HepG2 (cell line): ENCODE data around the gene HCFC1. TPM values are rescaled to one million over a fixed set of nuclear protein-coding genes. Genes with fewer than 3 reads are reported as not detected.

ENCODE experiments used
- AGO2 ChIP-seq: fragments of 200-400 bp; formaldehyde crosslinking; optimal IDR thresholded peaks from 2 replicates; pipeline ENCODE3; 2017; ENCODE audit warnings: mild to moderate bottlenecking, low read depth, low read length, moderate library complexity
- MTF1 ChIP-seq: sonication (generic); formaldehyde crosslinking; IDR thresholded peaks from 2 replicates; pipeline ENCODE4 v1.5.0; 2020; ENCODE audit warnings: missing genetic modification reagents
- MYC ChIP-seq: sonication (generic); formaldehyde crosslinking; IDR thresholded peaks from 2 replicates; pipeline ENCODE4 v1.9.0; 2021; ENCODE audit warnings: missing genetic modification reagents, borderline replicate concordance
- NKX3-1 ChIP-seq: sonication (generic); formaldehyde crosslinking; IDR thresholded peaks from 2 replicates; pipeline ENCODE4 v1.5.0; 2020; ENCODE audit warnings: missing genetic modification reagents
- PHF8 ChIP-seq: sonication (generic); formaldehyde crosslinking; IDR thresholded peaks from 2 replicates; pipeline ENCODE4 v1.5.0; 2020; ENCODE audit warnings: missing genetic modification reagents
- YEATS4 ChIP-seq: sonication (generic); formaldehyde crosslinking; IDR thresholded peaks from 2 replicates; pipeline ENCODE4 v1.4.0; 2020; ENCODE audit warnings: missing genetic modification reagents, borderline replicate concordance
- YY1 ChIP-seq: IDR thresholded peaks from 2 replicates; pipeline ENCODE4 v1.6.1; 2011; ENCODE audit warnings: low read length, low read depth, moderate library complexity, mild to moderate bottlenecking; ENCODE audit not compliant: insufficient read depth, insufficient replicate concordance
- ZBTB20 ChIP-seq: sonication (generic); formaldehyde crosslinking; IDR thresholded peaks from 2 replicates; pipeline ENCODE4 v1.8.1; 2023; ENCODE audit warnings: missing genetic modification reagents, low read depth, mild to moderate bottlenecking, borderline replicate concordance
- ZNF30 ChIP-seq: sonication (generic); formaldehyde crosslinking; IDR thresholded peaks from 2 replicates; pipeline ENCODE4 v1.5.0; 2020; ENCODE audit warnings: mild to moderate bottlenecking, missing genetic modification reagents
- ZNF841 ChIP-seq: sonication (generic); formaldehyde crosslinking; IDR thresholded peaks from 2 replicates; pipeline ENCODE4 v1.8.1; 2023; ENCODE audit warnings: missing genetic modification reagents, borderline replicate concordance
- ZSCAN21 ChIP-seq: sonication (generic); formaldehyde crosslinking; IDR thresholded peaks from 2 replicates; pipeline ENCODE4 v1.8.0; 2022; ENCODE audit warnings: mild to moderate bottlenecking, missing genetic modification reagents, moderate library complexity, borderline replicate concordance
- polyA plus RNA-seq, 8 experiments: library from polyadenylated mRNA; depleted of rRNA in 3 of 8; stranded (reverse) in 7 of 8; unstranded in 1 of 8; fragments of >200 nt; fragmentation: Illumina TruSeq in 4 of 8; extraction: Trizol in 4 of 8; gene quantifications; 2 replicates each; pipeline versions ENCODE4 v1.2.1 to v1.2.3, GENCODE V29; 2011 to 2016; ENCODE audit warnings: low read depth in 4 of 8, missing spikeins in 1 of 8, mixed read lengths in 1 of 8; ENCODE audit not compliant: insufficient read depth in 1 of 8
- total RNA-seq, 5 experiments: library from RNA; depleted of rRNA; stranded (reverse); fragments of >200 nt; fragmentation: Illumina TruSeq; extraction: Trizol; gene quantifications; 2 replicates each; pipeline ENCODE4 v1.2.3, GENCODE V29; 2016; ENCODE audit warnings: low read depth in 1 of 5
- TF ChIP-seq, protein P1 (sequence below): sonication (generic); formaldehyde crosslinking; IDR thresholded peaks from 2 replicates; pipeline ENCODE4 v1.4.0; 2020; ENCODE audit warnings: mild to moderate bottlenecking, missing genetic modification reagents
- TF ChIP-seq, protein P2 (sequence below): IDR thresholded peaks from 2 replicates; pipeline ENCODE4 v1.6.1; 2016; ENCODE audit warnings: low read depth, control low read depth
- TF ChIP-seq, protein P3 (sequence below): sonication (generic); formaldehyde crosslinking; IDR thresholded peaks from 2 replicates; pipeline ENCODE4 v1.4.0; 2020; ENCODE audit warnings: mild to moderate bottlenecking, missing genetic modification reagents
- TF ChIP-seq, protein P4 (sequence below): sonication (generic); formaldehyde crosslinking; IDR thresholded peaks from 2 replicates; pipeline ENCODE4 v1.4.0; 2020; ENCODE audit warnings: missing genetic modification reagents, borderline replicate concordance
- TF ChIP-seq, protein P5 (sequence below): sonication (generic); formaldehyde crosslinking; conservative IDR thresholded peaks from 2 replicates; pipeline ENCODE4 v1.8.1; 2023; ENCODE audit warnings: missing genetic modification reagents

The HCFC1 gene
- total and polyA plus RNA-seq, 2 of the 13 experiments (the other 11 are each of a cell fraction or from before 2014, with no cell fraction given) = 5.8 to 17.8 TPM

DNA sequence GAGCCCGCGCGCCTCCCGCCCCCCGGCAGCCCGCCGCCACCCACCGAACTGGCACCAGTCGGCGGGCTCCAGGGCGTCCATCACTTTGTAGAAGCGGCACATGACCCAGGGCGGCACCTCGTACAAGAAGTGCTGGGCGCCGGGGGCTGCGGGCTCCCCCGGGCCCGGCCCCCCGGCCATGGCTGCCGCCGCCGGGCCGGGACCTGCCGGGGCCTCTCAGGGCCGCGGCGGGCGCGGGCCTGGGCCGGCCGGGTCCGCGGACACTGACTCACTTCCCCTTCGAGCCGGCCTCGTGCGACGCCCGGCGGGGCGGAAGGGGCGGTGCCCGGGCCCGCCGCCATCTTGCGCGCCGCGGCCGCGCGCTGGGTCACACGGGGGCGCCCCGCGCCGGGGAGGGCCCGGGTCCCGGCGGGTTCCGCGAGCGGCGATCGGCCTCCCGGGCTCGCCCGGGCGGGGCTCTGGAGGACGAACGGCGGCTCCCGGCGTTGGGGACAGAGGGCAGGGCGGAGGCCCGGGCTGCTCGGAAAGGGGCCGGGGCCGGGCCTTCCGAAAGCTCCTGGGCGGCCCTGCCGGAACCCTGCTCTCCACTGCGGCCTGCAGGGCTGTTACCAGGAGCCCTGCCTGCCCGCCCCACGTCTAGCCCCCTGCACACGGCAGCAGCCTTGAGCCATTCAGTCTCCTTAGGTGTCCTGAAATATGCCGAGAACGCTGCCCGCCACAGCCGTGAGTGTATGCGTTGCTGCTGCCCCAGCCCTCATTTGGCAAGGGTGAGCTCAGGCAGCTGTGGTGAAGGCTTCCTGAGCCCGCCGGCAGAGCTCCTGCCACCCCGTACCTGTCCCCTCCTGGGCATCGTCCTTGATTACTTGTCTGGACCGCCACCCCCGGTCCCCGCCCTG is 48.3 kb upstream of the HCFC1 start, which contains the start of gene IRAK1 (continued):
- TF ChIP-seq, protein P1, sequence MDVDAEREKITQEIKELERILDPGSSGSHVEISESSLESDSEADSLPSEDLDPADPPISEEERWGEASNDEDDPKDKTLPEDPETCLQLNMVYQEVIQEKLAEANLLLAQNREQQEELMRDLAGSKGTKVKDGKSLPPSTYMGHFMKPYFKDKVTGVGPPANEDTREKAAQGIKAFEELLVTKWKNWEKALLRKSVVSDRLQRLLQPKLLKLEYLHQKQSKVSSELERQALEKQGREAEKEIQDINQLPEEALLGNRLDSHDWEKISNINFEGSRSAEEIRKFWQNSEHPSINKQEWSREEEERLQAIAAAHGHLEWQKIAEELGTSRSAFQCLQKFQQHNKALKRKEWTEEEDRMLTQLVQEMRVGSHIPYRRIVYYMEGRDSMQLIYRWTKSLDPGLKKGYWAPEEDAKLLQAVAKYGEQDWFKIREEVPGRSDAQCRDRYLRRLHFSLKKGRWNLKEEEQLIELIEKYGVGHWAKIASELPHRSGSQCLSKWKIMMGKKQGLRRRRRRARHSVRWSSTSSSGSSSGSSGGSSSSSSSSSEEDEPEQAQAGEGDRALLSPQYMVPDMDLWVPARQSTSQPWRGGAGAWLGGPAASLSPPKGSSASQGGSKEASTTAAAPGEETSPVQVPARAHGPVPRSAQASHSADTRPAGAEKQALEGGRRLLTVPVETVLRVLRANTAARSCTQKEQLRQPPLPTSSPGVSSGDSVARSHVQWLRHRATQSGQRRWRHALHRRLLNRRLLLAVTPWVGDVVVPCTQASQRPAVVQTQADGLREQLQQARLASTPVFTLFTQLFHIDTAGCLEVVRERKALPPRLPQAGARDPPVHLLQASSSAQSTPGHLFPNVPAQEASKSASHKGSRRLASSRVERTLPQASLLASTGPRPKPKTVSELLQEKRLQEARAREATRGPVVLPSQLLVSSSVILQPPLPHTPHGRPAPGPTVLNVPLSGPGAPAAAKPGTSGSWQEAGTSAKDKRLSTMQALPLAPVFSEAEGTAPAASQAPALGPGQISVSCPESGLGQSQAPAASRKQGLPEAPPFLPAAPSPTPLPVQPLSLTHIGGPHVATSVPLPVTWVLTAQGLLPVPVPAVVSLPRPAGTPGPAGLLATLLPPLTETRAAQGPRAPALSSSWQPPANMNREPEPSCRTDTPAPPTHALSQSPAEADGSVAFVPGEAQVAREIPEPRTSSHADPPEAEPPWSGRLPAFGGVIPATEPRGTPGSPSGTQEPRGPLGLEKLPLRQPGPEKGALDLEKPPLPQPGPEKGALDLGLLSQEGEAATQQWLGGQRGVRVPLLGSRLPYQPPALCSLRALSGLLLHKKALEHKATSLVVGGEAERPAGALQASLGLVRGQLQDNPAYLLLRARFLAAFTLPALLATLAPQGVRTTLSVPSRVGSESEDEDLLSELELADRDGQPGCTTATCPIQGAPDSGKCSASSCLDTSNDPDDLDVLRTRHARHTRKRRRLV (CRISPR knock-in tag) = no peak
- TF ChIP-seq ZNF841 (CRISPR knock-in tag) = no peak
- TF ChIP-seq, protein P2, sequence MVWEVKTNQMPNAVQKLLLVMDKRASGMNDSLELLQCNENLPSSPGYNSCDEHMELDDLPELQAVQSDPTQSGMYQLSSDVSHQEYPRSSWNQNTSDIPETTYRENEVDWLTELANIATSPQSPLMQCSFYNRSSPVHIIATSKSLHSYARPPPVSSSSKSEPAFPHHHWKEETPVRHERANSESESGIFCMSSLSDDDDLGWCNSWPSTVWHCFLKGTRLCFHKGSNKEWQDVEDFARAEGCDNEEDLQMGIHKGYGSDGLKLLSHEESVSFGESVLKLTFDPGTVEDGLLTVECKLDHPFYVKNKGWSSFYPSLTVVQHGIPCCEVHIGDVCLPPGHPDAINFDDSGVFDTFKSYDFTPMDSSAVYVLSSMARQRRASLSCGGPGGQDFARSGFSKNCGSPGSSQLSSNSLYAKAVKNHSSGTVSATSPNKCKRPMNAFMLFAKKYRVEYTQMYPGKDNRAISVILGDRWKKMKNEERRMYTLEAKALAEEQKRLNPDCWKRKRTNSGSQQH (CRISPR knock-in tag) = no peak
- TF ChIP-seq ZBTB20 (CRISPR knock-in tag) = no peak
- TF ChIP-seq NKX3-1 (CRISPR knock-in tag) = no peak
- TF ChIP-seq MYC (CRISPR knock-in tag) = 0 out of 2 replicates have a peak, but pooled peaks have one; percentile 14
- TF ChIP-seq, protein P3, sequence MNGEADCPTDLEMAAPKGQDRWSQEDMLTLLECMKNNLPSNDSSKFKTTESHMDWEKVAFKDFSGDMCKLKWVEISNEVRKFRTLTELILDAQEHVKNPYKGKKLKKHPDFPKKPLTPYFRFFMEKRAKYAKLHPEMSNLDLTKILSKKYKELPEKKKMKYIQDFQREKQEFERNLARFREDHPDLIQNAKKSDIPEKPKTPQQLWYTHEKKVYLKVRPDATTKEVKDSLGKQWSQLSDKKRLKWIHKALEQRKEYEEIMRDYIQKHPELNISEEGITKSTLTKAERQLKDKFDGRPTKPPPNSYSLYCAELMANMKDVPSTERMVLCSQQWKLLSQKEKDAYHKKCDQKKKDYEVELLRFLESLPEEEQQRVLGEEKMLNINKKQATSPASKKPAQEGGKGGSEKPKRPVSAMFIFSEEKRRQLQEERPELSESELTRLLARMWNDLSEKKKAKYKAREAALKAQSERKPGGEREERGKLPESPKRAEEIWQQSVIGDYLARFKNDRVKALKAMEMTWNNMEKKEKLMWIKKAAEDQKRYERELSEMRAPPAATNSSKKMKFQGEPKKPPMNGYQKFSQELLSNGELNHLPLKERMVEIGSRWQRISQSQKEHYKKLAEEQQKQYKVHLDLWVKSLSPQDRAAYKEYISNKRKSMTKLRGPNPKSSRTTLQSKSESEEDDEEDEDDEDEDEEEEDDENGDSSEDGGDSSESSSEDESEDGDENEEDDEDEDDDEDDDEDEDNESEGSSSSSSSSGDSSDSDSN (CRISPR knock-in tag) = peak; percentile 38; the same call in 1 of the 2 replicates
- TF ChIP-seq, protein P4, sequence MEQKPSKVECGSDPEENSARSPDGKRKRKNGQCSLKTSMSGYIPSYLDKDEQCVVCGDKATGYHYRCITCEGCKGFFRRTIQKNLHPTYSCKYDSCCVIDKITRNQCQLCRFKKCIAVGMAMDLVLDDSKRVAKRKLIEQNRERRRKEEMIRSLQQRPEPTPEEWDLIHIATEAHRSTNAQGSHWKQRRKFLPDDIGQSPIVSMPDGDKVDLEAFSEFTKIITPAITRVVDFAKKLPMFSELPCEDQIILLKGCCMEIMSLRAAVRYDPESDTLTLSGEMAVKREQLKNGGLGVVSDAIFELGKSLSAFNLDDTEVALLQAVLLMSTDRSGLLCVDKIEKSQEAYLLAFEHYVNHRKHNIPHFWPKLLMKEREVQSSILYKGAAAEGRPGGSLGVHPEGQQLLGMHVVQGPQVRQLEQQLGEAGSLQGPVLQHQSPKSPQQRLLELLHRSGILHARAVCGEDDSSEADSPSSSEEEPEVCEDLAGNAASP (CRISPR knock-in tag) = no peak
- no peak for TF ChIP-seq ZSCAN21 (CRISPR knock-in tag)
- peak; percentile 57 for TF ChIP-seq AGO2
- TF ChIP-seq, protein P5, sequence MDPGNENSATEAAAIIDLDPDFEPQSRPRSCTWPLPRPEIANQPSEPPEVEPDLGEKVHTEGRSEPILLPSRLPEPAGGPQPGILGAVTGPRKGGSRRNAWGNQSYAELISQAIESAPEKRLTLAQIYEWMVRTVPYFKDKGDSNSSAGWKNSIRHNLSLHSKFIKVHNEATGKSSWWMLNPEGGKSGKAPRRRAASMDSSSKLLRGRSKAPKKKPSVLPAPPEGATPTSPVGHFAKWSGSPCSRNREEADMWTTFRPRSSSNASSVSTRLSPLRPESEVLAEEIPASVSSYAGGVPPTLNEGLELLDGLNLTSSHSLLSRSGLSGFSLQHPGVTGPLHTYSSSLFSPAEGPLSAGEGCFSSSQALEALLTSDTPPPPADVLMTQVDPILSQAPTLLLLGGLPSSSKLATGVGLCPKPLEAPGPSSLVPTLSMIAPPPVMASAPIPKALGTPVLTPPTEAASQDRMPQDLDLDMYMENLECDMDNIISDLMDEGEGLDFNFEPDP = no peak
- no peak for TF ChIP-seq MTF1 (CRISPR knock-in tag)
- TF ChIP-seq ZNF30 = no peak
- peak; percentile 21; the same call in 1 of the 2 replicates for TF ChIP-seq PHF8 (CRISPR knock-in tag)
- peak; percentile 91 for TF ChIP-seq YY1
- TF ChIP-seq YEATS4 = peak; percentile 49; the same call in 1 of the 2 replicates
